GM21529 (cell line): ENCODE results near the gene IL17RC.

Source experiments
- ATAC-seq: cut with Tn5 transposase; IDR thresholded peaks from one replicate; pipeline ENCODE4 v1.9.1; 2021; ENCODE audit not compliant: unreplicated experiment

The IL17RC gene

GRCh38 chr3:9976721-9977709, 60.1 kb downstream of the IL17RC start:
- no peak for ATAC-seq

- no peak for ATAC-seq
These were observed 61.9 kb downstream of the IL17RC start for GRCh38 chr3:9978710-9979305.

GRCh38 chr3:9980251-9980650, 63.4 kb downstream of the IL17RC start:
- no peak for ATAC-seq
